SH-SY5Y (cell line): ENCODE data around the gene SKP1.

Experiments used
- GATA2 ChIP-seq: IDR thresholded peaks from 2 replicates; pipeline ENCODE4 v1.6.1; 2011; ENCODE audit warnings: mild to moderate bottlenecking, low read depth, low read length
- GATA3 ChIP-seq: IDR thresholded peaks from 2 replicates; pipeline ENCODE4 v1.6.1; 2011; ENCODE audit warnings: low read depth, mild to moderate bottlenecking, low read length, moderate library complexity

The SKP1 gene

GRCh38 chr5:134188092-134188491 is 11.3 kb upstream of the SKP1 start:
- no peak for TF ChIP-seq GATA2

DNA sequence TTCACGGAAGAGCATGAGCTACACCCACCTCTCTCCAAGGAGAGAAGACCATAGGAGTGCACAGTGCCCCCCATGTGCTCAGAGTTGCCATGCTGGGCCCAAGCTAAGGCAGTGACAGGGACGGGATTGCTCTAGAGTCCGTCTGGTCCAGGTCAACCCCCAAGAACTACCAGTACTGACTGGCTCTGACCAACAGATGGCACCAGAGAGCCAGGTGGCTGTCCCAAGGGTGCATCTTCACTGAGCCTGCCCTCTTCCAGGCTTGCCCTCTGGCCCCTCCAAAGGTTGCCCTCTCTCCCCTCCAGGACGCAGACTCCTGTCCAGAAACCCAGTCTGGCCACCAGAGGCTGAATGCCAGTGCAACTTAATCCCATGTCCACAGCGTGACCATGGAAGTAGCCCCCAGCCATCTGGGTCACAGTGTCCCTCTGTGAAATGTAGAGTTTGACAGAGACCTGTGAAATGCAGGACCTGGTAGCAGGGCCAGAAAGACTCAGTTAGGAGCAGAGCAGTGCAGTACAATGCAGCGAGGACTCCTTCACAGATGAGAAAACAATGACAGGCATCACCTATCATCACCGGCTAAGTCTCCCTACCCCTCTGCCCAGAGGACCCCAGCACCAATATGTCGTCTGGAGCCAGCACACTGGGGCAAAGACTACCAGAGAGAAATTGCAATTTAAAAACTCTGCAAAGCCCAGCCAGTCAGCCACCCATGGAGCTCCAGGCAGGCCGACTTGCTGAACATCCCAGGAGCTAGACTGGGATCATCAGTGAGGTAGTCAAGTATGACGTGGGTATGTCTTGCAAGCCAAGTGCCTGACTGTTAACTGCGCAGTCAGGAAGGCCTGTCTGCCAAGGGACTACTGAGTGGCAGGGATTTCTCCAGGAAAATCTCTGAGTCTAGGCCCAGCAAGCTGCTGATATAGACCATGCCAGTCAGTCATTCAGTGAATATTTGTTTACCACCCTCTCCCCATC is 7.7 kb upstream of the SKP1 start:
- TF ChIP-seq GATA2 (no peak), GATA3 (no peak)

DNA sequence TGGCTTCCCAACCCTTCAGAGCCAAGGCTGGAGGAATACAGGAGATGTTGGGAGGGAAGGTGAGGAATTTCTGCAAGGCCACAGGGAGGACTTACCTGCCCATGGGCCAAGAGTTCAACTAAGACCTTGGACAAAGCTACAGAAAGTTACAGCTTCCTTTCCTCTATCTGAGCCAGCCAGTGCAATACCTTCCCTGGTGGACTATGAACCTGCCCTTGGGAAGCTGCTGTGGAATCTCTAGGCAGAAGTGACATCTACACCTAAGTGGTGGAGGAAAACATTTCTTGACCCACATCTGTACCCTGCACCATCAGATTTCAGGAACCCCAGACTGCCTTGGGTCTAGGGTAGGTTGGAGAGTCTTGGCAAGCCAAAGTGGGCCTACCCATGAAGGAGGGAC is 6.7 kb upstream of the SKP1 start:
- TF ChIP-seq GATA3 (no peak), GATA2 (no peak)

GRCh38 chr5:134178096-134178419 is 1.3 kb upstream of the SKP1 start:
- no peak for TF ChIP-seq GATA2
- no peak for TF ChIP-seq GATA3

DNA sequence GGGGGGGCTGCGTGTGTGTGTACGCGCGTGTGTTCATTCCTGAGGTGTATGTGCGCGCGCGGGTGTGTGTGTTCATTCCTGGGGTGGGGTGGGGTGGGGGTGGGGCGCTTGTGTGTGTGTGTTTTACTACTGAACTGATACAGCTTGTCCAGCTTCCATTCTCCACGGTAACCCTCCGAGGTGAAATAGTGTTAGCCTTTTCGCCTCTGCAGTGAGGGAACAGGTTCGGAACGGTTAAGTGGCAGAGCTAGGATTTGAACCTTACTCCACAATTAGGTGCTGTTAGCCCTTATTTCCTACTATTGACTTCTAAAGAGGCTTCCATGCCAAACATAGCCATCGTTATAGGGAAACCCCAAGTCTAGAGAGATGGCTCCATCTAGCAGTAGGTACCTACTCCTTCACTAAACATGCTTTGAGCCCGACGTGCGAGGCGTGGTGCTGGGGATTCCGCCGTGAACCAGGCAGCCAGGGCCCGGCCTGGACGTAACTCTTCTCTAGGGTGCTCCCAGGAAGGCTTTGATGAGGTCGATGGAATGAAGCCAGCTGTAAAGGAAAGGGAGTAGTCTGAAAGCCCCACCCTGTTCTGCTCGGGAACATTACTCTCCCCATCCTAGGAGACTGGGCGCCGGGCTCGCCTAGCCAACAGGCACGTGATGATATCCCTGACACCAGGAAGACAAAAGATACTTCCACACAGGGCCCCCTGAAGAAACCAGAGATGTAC is 782 bp upstream of the SKP1 start:
- TF ChIP-seq GATA2 (no peak), GATA3 (no peak)

- TF ChIP-seq GATA2 (no peak), GATA3 (no peak)
Observed at GRCh38 chr5:134175921-134176510, 734 bp downstream of the SKP1 start.

GRCh38 chr5:134174841-134175839 is 1.6 kb downstream of the SKP1 start:
- no peak for TF ChIP-seq GATA2
- no peak for TF ChIP-seq GATA3

DNA sequence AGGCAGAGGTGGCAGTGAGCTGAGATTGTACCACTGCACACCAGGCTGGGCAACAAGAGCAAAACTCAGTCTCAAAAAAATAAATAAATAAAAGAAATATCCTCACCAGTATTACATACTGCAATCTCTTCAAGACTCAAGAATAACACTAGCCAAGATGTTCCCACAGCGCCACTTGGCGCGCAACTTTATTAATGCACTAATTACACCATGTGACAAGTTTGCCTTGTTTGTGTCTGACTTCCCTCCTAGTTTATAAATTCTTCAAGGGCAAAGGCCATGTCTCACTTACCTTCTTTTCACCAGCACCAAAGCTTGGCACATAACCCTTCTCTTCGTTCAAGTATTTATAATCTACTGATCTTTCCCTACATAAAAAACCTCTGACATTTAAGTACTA is 4.8 kb downstream of the SKP1 start:
- TF ChIP-seq GATA3 = no peak
- TF ChIP-seq GATA2 = no peak

DNA sequence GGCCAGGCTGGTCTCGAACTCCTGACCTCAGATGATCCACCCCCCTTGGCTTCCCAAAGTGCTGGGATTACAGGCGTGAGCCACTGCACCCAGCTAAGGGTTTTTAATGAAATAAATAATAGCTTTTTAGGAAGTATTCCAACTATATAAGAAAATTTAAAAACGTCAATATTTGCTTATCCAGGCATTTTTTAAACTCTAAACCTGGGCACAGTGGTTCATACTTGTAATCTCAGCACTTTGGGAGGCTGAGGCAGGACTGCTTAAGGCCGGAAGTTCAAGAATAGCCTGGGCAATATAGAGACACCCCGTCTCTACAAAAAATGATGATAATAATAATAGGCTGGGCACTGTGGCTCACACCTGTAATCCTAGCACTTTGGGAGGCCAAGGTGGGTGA is 14.2 kb downstream of the SKP1 start:
- TF ChIP-seq GATA2 (no peak), GATA3 (no peak)

DNA sequence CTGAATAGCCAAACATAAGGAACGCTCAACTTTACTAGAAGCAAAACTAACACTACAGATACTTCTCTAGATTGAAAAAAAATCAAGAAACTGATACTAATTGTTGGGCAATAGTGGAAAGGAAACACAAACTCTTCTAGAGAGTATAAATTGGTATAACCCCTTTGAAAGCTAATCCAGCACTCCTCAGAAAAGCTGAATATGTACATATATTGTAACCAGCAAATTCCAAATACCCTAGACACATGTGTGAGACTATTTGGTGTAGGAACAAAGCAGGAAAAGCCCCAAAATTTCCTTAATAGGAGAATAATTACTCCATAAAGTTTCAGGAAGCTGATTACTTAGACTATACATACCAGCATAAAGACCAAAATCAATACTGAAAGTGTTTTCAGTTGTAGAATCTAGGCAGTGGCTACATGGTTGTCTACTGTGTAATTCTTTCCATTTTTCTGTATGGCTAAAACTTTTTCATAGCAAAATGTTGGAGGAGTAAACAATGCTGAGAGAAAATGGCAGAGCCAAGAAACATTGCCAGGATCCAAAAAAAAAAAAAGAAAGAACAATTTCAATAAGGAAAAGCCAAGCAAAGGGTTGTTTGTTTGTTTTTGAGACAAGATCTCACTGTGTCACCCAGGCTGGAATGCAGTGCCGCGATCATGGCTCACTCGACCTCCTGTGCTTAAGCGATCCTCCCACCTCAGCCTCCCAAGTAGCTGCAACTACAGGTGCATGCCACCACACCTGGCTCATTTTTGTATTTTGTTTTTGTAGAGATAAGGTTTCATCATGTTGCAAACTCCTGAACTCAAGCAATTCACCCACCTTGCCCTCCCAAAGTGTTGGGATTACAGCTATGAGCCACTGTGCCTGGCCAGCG is 15.0 kb downstream of the SKP1 start:
- no peak for TF ChIP-seq GATA2
- no peak for TF ChIP-seq GATA3

DNA sequence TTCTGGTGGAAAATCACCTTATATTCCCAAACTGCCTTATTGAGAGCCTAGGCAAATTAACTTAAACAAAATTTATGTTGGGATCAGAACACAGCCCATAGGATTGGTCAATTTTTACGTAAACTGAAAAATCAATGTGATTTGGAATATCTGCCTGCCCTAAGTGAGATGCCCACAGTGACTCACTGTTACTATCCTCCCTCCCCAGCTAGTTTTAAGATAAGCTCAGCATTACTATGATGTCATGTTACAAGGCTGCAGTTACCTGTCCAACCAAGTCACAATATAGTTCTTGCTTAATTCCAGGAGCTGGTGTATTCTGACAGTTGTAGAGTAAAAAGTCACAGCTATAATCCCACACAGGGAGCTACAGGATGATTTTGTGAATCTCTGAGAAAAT is 23.1 kb downstream of the SKP1 start:
- TF ChIP-seq GATA3 = no peak
- TF ChIP-seq GATA2 = no peak

GRCh38 chr5:134153241-134153640 is 23.5 kb downstream of the SKP1 start:
- TF ChIP-seq GATA2 (no peak), GATA3 (no peak)

GRCh38 chr5:134151723-134152122 is 25.0 kb downstream of the SKP1 start:
- TF ChIP-seq GATA2 (no peak), GATA3 (no peak)
